ENCODE data around the gene KERA.

The KERA gene

GRCh38 chr12:91021076-91021475, 36.7 kb downstream of the KERA start:
- DNase-seq (ENCODE audit: low read depth), result no peak
- no peak overlapping the region for H3K4me3 ChIP-seq (ENCODE audit: control insufficient read depth, low read depth, low read length)
- TF ChIP-seq CTCF (conservative IDR thresholded peaks at IDR 0.05; ENCODE audit: control insufficient read depth, insufficient read depth, low read depth, low read length), result no peak

- no peak for TF ChIP-seq CTCF (conservative IDR thresholded peaks at IDR 0.05; ENCODE audit: control insufficient read depth, insufficient read depth, low read depth, low read length)
- no peak overlapping the region for H3K4me3 ChIP-seq (ENCODE audit: control insufficient read depth, low read depth, low read length)
- no peak for DNase-seq (ENCODE audit: low read depth)
Observed at GRCh38 chr12:91019455-91019854, 38.4 kb downstream of the KERA start.

- no peak overlapping the region for H3K4me3 ChIP-seq (ENCODE audit: control insufficient read depth, low read depth, low read length)
- TF ChIP-seq CTCF (conservative IDR thresholded peaks at IDR 0.05; ENCODE audit: control insufficient read depth, insufficient read depth, low read depth, low read length), result no peak
- no peak for DNase-seq (ENCODE audit: low read depth)
Observed at GRCh38 chr12:91017511-91018263, 40.1 kb downstream of the KERA start.

GRCh38 chr12:91017043-91017442, 40.8 kb downstream of the KERA start:
- no peak overlapping the region for H3K4me3 ChIP-seq (ENCODE audit: control insufficient read depth, low read depth, low read length)
- TF ChIP-seq CTCF (conservative IDR thresholded peaks at IDR 0.05; ENCODE audit: control insufficient read depth, insufficient read depth, low read depth, low read length), result no peak
- DNase-seq (ENCODE audit: low read depth), result no peak

DNA sequence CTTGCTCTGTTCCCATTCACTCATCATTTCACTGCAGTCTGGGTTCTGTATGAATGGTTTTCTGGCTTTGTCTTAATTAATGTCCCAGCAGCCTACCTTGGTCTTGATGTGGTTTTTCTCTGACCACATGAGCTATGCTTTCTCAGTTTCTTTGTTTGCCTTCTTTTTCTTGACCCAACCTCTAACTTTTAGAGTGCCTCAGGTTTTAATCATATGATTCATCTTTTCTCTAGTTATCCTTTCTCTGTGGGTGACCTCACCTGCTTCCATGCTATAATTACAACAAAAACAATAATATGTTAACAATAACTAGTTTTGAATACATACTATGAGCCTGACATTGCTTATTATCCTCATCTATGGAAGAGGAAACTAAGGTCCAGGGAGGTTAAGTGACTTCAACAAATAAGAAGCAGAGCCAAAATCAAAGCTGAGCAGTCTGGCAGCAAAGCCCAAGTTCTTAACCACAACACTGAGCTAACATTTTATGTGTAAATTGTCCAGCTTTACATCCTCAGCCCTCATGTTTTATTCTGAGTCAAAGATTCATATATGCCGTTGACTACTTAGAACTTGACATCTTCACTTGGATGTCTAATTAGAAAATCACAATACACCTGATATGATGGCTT, 48.4 kb downstream of the KERA start:
- no peak for TF ChIP-seq CTCF (conservative IDR thresholded peaks at IDR 0.05; ENCODE audit: control insufficient read depth, insufficient read depth, low read depth, low read length)
- H3K4me3 ChIP-seq (ENCODE audit: control insufficient read depth, low read depth, low read length), result no peak overlapping the region
- DNase-seq (ENCODE audit: low read depth), result peak; percentile 14

- DNase-seq (ENCODE audit: low read depth), result no peak
- no peak for TF ChIP-seq CTCF (conservative IDR thresholded peaks at IDR 0.05; ENCODE audit: control insufficient read depth, insufficient read depth, low read depth, low read length)
- no peak overlapping the region for H3K4me3 ChIP-seq (ENCODE audit: control insufficient read depth, low read depth, low read length)
Observed at GRCh38 chr12:91007531-91008290, 50.1 kb downstream of the KERA start.
